NCI-H2029 treated with DMSO at 0.1 percent for 48 hours (cell line): ENCODE measurements around the gene NHLRC3.
"Not testable (repeated sequence)": the region's sequence is repeated elsewhere in the genome, so short reads cannot be mapped to it uniquely, and the experiment has no call there.

Experiments
- DNase-seq: peaks from one replicate; lab custom pipeline; 2025; lab: John Stamatoyannopoulos, UW

The NHLRC3 gene

GRCh38 chr13:39044536-39044935, 6.3 kb downstream of the NHLRC3 start:
- no peak for DNase-seq

- no peak for DNase-seq
Observed at GRCh38 chr13:39047560-39047959, 9.3 kb downstream of the NHLRC3 start.

- no peak for DNase-seq
Observed at GRCh38 chr13:39048806-39049205, 10.6 kb downstream of the NHLRC3 start.

- DNase-seq = no peak
Observed at GRCh38 chr13:39049274-39049673, 11.0 kb downstream of the NHLRC3 start.

GRCh38 chr13:39051157-39051556, 12.9 kb downstream of the NHLRC3 start:
- no peak for DNase-seq

- DNase-seq = no peak
Observed at GRCh38 chr13:39052944-39053343, 14.7 kb downstream of the NHLRC3 start.

- no peak for DNase-seq
Observed at GRCh38 chr13:39054112-39054511, 15.9 kb downstream of the NHLRC3 start.

- DNase-seq = no peak
Observed at GRCh38 chr13:39056018-39056417, 17.8 kb downstream of the NHLRC3 start.

GRCh38 chr13:39058040-39058439, 19.8 kb downstream of the NHLRC3 start:
- DNase-seq = no peak

- DNase-seq = no peak
Observed at GRCh38 chr13:39062004-39062403, 23.7 kb downstream of the NHLRC3 start.

- no peak for DNase-seq
Observed at GRCh38 chr13:39072842-39073241, 34.6 kb downstream of the NHLRC3 start.

- DNase-seq = no peak
Observed at GRCh38 chr13:39073983-39074382, 35.7 kb downstream of the NHLRC3 start.

- DNase-seq = not testable (repeated sequence)
Observed at GRCh38 chr13:39086251-39086945, 48.1 kb downstream of the NHLRC3 start.

- DNase-seq = no peak
Observed at GRCh38 chr13:39091586-39091985, 53.3 kb downstream of the NHLRC3 start.

- no peak for DNase-seq
Observed at GRCh38 chr13:39095500-39095899, 57.2 kb downstream of the NHLRC3 start.

GRCh38 chr13:39099231-39099630, 61.0 kb downstream of the NHLRC3 start:
- DNase-seq = no peak
